HG03442 (cell line): ENCODE measurements around the gene TBC1D3C.
"Not testable (repeated sequence)": the region's sequence is repeated elsewhere in the genome, so short reads cannot be mapped to it uniquely, and the experiment has no call there.

Experiments
- ATAC-seq: cut with Tn5 transposase; IDR thresholded peaks from one replicate; pipeline ENCODE4 v1.9.1; 2021; ENCODE audit warnings: mild to moderate bottlenecking, moderate library complexity; ENCODE audit not compliant: unreplicated experiment

The TBC1D3C gene

GRCh38 chr17:38068534-38068933 lies at the start of gene TBC1D3C:
TBC1D3C (minus strand) TSS chr17:38068634; CDS start chr17:38067066, 1,568 bp downstream.
- ATAC-seq: not testable (repeated sequence)

- ATAC-seq: not testable (repeated sequence)
These were observed 30.8 kb upstream of the TBC1D3C start for GRCh38 chr17:38099262-38099661.

GRCh38 chr17:38094059-38094694 lies 25.7 kb upstream of the TBC1D3C start:
- not testable (repeated sequence) for ATAC-seq

GRCh38 chr17:38088120-38088519 lies 19.7 kb upstream of the TBC1D3C start:
- not testable (repeated sequence) for ATAC-seq

- ATAC-seq: not testable (repeated sequence)
These were observed 18.9 kb upstream of the TBC1D3C start for GRCh38 chr17:38087344-38087743.
